HTERT RPE-1 (cell line): Measurements from ENCODE around the gene PAPPA2.

ENCODE experiments used
- in situ Hi-C: fragments of 300-500 bp; cut with MboI; formaldehyde crosslinking; loops from 4 replicates; pipeline ENCODE4 v1.14.3; 2020; ENCODE audit warnings: low sequenced_read_pairs

Gene PAPPA2

DNA sequence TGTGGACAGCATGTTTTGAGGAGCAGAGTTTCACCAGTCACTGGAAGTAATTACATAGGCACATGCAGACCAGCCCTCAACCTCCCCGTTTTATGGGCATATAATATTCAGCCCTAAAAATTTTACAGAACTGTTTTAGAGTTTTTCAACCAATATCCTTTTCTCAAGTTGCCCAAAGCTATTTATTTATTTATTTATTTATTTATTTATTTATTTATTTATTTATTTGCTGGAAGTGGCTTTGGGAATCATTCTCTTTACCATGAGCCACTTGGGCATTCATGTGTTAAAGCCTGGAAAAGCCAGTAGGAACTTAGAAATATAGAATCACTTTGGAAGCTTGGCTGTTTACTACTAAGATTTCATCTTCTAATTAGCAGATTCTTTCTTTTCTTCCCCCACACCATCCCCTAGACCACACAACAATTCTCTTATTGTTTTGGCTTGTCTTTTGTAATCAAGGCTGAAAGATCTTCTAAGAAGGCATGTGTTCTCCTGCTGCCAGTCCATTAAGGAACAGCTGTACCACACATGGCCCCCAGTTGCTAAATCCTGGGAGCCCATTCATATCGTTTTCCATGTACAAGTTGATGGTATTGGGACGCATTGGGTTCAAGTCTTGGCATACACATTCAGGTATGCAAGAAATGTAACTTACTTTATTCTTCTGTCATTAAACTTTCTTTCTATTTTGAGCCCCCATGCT, 220.0 kb downstream of the PAPPA2 start:
- in situ Hi-C loops = no loop called here

DNA sequence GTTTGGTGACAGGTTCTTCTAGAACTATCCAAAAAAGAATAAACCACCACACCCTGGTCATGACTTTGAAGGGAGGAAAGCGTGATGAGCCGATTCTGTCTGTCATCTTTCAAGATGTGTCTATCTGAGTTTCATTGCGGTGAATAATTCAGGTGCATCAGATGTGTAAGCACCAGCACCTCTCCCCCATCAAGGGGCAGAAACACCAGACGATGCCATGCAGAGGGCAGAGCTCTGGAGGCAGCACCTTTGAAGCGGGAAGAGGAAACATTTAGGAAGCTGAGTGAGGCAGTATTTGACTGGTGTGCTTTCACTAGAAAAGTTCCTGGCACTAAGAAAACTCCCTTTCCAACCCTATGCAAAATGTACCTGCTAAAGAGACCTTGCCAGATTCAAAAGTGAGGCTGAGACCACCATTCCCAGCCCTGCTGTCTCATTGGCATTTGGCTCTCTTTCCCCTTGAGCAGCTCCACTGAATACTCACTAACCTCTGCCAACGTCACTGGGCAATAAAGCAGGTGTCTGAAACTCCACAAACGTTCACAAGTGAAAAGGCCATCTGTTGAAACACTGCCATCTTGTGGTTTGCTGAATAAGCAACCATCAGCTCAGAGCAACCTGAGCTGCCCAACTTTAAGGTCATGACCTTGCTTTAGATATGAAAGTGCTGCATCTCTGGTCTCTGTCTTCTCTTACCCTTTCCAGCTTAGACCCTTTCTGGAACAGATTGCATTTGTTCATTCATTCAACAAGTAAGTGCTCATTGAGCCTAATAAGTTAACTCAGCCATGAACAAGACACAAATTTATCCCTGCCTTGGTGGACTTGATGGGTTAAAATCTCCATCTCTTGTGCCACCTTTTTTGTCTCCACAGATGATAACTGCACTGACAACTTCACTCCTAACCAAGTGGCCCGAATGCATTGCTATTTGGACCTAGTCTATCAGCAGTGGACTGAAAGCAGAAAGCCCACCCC, 228.6 kb downstream of the PAPPA2 start:
- in situ Hi-C loops = no loop called here

DNA sequence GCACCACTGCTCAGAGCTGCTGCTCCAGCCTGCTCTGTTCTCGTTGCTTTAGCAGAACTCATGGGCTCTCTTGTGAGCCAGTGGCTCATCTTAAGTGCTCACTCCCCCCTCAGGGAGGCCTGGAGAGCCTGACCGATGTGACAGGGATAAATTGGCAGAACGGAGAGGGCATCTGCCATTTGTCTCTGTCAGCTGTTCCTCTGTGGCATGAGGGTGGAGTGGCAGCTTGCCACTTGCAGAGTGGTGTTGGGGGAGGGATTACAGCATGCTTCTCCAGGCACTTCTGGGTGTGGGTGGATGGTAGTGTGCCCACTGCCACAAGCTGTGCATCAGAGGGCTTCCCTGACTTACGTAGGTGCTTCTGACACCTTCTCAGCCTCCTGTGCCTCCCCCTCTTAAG, 229.5 kb downstream of the PAPPA2 start:
- in situ Hi-C loops = no loop called here

DNA sequence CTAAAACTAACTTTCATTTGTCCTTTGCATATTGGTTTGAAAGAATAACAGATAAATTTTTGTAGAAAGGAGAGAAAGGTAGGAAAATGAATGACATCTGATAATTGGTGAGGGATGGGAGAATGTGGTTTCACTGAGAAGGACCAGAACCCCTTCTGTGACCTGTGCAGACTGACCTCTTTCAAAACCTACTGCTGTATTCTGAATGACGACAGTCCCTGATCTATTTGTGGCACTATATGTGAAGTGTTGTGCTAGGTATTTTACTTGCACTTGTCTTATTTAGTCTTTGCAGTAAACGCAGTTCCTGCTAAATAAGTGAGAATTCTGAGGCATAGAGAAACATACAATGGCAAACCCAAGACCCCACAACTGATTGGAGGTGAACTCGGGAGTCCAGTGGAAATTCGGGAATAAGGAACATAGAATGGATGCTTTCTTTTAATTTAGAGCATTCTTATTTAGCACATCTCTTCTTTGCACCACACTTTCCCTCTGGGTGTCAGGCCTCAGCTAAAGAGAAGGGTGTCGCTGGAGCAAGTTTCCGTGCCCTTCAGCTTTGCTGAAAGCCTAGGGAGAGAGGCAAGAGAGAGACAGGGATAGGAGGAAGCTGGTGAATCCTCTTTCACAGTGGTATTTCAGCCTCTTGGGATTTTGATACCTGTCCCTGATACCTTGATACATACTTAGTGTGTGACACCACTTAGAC, 230.2 kb downstream of the PAPPA2 start:
- in situ Hi-C loops = no loop called here

DNA sequence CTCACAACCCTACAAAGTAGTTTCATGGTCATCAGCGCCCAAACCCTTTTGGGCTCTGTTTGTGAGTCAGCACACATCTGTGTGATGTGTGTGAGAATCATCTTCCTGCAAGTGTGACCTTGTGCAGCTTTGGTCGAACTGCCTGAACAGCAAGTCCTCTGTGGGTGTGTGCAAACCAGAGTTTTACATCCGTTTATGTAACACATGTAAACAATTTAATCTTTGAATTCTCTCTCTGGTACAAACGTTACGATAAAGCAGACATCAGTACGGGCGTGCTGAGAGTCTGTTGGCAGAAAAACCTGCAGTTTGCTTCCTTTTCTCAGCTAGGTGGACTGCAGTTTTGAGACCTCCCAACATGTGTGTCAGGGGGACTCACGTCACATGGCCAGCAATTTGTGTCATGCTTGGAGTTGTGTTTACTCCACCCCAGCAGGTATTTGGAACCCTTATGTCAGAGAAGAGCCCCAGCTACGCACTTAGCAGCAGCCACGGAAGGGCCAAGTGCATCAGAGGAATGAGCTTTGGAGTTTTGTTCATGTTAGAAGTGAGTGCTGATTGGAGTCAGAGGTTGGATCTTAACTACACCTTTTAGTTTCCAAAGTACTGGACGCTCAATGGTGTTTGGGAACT, 230.8 kb downstream of the PAPPA2 start:
- in situ Hi-C loops = no loop called here

DNA sequence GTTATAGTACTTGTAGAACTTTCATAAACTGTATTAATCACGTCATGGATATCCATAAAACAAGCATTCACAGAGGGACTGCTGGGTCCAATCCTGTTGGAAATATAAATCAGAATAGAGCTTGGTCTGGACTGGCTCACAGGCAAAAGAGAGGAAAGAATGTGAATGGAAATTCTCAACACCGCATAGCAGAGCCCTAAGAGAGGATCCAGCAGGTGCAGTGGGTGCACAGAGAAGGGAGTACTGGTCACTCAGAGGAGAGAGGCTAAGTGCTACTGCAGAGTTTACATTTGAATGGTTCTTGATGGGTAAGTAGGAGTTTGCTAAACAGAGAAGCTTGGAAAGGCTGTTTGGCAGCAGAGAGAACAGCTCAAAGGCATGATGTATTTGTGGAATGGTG, 231.7 kb downstream of the PAPPA2 start:
- in situ Hi-C loops = no loop called here

DNA sequence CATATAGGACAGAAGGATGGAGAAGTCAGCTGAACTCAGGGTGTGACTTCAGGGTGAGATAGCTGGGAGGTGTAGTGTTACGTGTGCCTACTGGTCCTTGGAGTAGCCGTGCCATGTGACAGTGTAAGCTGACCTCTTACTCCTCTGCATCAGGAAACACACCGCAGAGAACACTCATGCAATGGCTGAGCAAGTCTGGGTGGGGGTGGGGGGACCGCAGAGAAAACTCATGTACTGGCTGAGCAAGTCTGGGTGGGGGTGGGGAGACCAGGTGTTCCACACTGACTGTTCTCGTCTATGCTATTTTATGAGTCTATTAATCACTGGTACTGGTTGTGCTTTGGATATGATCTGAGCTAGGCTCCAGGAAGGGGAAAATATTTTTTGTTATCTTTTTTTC, 233.1 kb downstream of the PAPPA2 start:
- in situ Hi-C loops = no loop called here

DNA sequence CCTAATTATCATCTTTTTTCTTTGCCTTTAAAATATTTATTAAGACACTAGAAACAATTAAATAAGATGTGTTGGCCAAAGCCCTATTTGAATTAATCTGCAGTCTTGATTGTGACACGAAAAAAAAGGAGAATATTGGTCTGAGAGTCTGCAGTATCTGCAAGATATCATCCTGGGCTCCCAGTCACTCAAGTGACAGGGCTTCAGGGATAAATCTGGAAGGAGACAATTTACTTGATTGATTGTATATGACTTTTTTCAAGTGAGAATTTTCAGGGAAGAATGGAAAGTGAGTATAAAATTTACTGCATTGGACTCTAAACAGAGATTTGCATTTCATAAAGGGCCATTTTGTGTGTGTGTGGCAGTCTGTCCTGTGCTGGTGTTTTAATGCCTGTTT, 233.7 kb downstream of the PAPPA2 start:
- in situ Hi-C loops = no loop called here

DNA sequence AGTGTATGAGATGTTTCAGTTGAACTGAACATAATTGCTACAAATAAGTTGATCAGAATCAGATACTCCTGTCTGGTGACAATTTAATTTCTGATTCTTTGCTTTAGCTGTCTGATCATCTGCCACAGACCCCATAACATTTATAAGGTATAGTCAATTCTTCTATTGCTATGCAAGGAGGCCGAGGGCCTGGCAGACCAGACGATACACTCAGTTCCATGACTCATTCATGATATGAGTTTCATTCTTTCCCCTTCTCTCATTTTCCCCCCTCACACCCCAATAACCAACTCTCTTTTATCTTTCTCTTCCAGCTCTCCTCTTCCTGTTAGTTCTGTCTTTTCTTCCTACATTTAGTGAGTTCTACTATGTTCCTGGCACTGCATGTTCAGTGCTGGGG, 236.8 kb downstream of the PAPPA2 start:
- in situ Hi-C loops = no loop called here

DNA sequence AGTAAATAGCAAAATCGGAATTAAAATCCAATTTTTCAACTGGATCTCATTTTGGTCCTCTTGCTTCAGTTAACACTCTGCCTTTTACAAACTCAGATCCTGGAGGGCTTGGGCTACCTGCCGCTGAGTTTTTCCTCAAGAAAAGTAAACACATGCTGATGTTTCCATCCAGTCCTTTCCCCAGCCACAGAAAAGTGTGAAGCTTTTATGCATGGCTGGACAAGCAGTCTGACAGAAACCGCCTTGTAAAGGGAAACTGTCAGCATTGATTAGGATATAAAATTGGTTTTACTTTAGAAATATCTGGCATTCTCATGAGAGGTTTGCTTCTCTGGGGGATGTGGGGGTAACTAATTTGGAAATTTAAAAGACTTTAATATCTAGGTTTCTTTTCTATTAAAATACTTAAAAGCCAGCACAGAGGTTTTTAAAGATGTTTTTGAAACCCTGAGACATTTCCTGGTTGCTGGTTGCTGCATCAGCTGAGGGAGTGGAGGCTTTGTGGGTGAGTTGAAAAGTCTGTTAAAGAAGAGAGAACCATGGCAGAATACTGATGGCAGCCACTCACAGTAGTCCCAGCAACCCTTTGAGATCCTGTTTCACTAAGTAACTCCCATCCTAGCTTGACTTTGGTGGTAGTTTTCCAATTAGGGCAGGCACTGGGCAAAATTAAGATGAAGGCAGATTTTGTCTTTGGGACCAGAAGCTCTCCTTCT, 238.3 kb downstream of the PAPPA2 start:
- in situ Hi-C loops = no loop called here

DNA sequence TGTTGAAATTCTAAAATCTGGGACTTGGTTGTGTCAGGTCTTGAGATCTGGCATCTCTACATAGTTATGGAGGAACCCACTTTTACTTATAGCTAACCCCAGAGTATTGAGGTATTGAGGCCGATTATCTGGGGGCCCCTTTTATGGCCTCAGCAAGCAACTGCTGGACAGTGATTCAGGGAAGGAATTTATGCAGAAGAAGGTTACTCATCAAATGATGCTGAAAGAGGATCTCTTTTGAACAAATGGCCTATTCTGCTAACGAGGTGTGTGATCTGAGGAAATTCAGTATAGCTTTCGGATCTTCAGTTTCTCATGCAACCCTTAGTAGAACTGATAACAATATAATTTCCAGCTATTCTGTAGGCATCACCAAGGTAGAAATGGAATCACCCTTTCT, 239.9 kb downstream of the PAPPA2 start:
- in situ Hi-C loops = no loop called here

DNA sequence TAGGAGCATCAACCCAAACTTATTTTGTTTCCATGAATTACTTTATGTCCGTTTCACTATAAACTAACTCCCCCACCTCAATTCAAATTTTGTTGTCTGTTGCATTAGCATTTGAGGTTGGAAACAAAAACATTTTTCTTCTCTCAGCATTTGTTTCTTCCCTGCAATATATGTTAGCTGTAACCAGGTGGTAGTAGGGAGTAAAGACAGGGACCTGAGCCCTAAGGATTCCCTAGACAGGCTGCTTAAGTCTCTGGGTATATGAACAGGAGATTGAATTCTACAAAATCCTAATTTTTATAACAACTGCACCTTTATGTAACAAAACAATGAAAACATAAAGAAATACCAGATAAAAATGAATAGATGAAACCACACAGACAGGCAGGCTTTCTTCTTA, 242.6 kb downstream of the PAPPA2 start:
- in situ Hi-C loops = no loop called here

DNA sequence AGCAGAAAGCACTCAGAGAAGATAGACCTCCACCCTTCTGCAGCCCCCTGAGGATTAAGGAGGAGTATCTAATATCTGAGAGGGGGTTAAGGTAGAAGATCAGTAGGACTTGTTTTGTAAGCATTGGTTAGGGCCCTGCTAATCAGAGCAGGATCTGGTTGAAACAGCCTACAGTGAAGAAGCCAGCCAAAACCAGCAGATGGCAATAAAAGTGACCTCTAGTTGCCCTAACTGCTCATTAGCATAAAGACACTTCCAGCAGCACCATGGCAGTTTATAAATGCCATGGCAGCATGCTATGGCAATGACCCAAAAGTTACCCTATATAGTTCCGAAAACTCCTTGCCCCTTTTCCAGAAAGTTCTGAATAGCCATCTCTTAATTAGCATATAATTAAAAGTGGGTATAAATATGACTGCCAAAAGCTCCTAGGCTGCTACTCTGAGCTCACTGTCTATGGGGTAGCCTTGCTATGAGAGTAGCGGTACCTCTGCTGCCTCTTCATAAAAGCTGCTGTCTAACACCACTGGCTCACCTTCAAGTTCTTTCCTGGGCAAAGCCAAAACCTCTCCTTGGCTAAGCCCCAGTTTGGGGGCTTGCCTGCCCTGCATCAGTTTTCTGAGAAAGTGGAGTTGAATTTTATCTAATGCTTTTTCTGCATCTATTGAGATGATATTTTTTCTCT, 254.2 kb downstream of the PAPPA2 start:
- in situ Hi-C loops = no loop called here

DNA sequence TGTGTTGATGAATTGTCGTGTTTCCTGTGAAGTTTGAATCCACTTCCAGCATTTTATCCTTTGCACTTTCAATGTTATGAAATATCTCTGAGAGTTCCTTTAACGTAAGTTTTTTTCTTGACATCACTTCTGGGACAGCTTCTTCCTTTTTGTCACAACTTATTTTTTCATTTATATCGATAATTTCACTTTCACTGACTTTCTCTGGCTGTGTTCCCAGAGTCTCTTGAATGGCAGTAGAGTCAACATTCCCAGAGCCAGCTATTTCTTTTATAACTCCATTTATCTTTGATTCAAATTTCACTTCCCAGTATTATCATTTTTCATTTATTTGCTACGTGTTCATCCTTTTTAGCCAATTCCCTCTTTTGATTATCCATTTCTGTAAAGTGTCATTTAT, 256.5 kb downstream of the PAPPA2 start:
- in situ Hi-C loops = no loop called here

DNA sequence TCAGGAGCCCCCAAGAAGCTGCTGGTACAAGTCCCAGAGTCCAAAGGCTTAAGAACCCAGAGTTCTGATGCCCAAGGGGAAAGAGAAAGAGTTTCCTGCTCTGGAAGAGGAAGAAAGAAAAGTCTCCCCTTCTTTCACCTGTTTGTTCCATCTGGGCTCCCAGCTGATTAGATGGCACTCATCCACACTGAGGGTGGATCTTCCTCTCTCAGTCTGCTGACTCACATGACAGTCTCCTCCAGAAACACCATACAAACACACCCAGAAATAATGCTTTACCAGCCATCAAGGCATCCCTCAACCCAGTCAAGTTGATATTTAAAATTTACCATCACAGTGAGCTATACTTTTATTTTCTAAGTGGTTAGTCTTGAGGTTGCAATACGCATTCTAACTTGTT, 257.9 kb downstream of the PAPPA2 start:
- in situ Hi-C loops = no loop called here

DNA sequence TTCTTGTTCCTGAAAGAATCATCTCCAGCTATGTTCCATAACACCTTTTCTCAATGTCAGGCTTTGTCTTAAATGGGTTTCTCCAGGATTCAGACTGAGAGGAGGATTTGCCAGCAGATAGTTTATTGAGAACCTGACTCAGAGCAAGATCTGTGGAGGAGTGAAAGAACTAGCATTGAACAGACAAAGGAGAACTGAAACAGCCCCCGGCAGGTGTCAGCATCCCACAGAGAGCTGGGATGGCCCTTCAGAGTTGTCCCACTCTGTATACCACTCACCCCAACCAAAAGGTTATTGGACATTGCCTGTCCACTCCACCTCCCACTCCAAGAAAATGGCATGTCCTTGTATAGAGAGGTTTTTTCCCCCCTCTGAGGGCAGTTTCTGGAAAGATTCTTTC, 270.7 kb downstream of the PAPPA2 start:
- in situ Hi-C loops = no loop called here

DNA sequence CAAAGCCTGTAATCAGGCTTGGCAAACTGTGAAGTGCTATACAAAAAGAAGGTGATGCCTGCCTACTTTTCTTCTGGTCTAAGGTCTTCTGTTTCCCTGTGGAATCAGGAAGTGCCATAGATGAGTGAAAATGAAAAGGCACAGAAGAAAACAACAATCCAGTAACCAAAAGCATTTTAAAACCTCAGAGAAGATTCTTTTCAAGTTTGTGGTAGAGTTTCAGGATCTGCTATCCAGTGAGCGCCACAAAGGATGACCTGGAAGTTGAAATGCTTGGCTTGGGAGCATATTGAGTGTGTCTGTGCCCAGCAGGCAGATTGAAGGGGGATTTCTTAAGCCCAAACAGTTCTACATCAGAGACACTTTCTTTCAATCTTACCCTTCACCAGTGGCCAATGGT, 272.2 kb downstream of the PAPPA2 start:
- in situ Hi-C loops = no loop called here

DNA sequence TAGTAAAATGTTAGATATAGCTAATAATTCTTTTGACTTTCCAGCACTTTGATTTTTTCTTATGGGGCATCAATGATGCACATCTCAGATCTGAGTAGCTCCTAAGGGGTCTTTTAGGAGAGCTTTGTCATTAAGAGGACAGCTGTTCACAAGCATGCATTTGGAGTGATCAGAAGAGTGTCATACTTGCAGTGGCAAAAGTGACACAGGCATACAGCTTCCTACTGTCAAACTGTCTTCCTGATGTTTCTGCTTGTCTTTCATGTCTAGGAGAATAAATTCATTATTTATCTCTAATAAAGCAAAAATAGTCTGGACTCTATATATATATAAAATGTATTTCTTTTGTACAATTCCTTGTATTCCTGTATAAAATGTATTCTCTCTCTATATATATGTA, 273.0 kb downstream of the PAPPA2 start:
- in situ Hi-C loops = no loop called here

DNA sequence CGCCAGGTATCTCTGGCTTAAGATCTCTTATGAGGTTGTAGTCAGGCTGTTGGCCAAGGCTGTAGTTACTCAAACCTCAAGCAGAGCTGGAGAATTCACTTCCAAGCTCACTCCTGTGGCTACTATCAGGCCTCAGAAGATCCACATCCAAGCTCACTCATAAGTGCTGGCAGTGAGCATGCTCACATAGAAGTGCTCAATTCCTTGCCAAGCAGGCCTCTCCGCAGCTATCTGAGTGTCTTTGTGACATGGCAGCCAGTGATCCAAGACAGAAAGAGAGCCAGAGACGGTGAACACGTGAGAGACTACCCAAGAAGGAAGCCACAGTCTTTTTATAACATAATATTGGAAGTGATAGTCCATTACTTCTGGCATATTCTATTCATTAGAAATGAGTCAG, 278.2 kb downstream of the PAPPA2 start:
- in situ Hi-C loops = no loop called here

DNA sequence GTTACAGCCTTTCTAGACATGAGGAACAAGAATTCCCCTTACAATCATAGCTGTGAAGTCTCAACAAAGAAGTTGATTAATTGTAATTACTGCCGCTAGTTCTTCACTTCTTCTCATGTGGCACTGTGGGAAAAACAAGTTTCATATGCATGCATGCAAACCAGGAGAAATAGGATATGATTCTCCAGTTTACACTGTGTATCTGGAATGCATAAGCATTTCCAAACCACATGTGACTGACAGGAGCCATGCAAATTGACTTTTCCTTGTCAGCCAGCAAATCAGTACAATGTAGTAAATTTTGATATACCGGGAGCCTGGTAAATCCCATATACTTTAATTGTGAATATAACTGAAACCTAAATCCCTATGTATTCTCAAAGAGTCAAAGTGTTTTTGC, 279.3 kb downstream of the PAPPA2 start:
- in situ Hi-C loops = no loop called here
